HL-60 (cell line): Measurements from ENCODE around the gene OPA1.

ENCODE experiments used
- CTCF ChIP-seq: IDR thresholded peaks from one replicate; pipeline ENCODE4 v1.5.1; 2011; ENCODE audit warnings: low read length, control low read depth, inconsistent platforms; ENCODE audit not compliant: insufficient read depth
- POLR2AphosphoS5 ChIP-seq: IDR thresholded peaks from 2 replicates; pipeline ENCODE4 v1.6.1; 2012; ENCODE audit warnings: low read depth
- REST ChIP-seq: IDR thresholded peaks from 2 replicates; pipeline ENCODE4 v1.6.1; 2012; ENCODE audit warnings: low read depth; ENCODE audit not compliant: insufficient replicate concordance

- TF ChIP-seq REST (no peak), CTCF (no peak), POLR2AphosphoS5 (no peak)
These were observed 7.5 kb upstream of the OPA1 start for GRCh38 chr3:193585530-193585929.
